22Rv1 (cell line): Measurements from ENCODE around the gene ADGRB2.

Experiments
- CTCF ChIP-seq: fragments of 450-650 bp; IDR thresholded peaks from 2 replicates; pipeline ENCODE4 v1.5.1; 2017; ENCODE audit warnings: mild to moderate bottlenecking
- ZFX ChIP-seq: fragments of 450-650 bp; IDR thresholded peaks from 2 replicates; pipeline ENCODE4 v1.6.1; 2017; ENCODE audit warnings: antibody characterized with exemption, borderline replicate concordance

- no peak for TF ChIP-seq CTCF
- no peak for TF ChIP-seq ZFX
These were observed 48.2 kb upstream of the ADGRB2 start for GRCh38 chr1:31812158-31812829.
